Adrenal gland (tissue), 12 donors: ENCODE results near the gene SLC22A25. TPM values are rescaled to one million over a fixed set of nuclear protein-coding genes. Genes with fewer than 3 reads are reported as not detected.
"Not testable (repeated sequence)": the region's sequence is repeated elsewhere in the genome, so short reads cannot be mapped to it uniquely, and the experiment has no call there.

ENCODE experiments used
- DNase-seq, 7 donors: peaks; one replicate each; pipeline ENCODE4 v3.0.0-alpha.2; 2019 to 2020
- H3K27ac ChIP-seq, 5 donors: fragments of 200-600 bp; sonication (generic) in 4 of 5; 1 replicate in 3 of 5; 2 replicates in 2 of 5; pipeline versions ENCODE4 v1.5.1 to v1.8.0; 2016 to 2020; ENCODE audit warnings: mild to moderate bottlenecking in 1 of 5
- H3K27me3 ChIP-seq: fragments of 200-600 bp; 2 replicates; pipeline ENCODE4 v1.8.0; 2021
- H3K36me3 ChIP-seq, 2 donors: fragments of 200-600 bp; replicated peaks in 1 of 2; 1 replicate in 1 of 2; 2 replicates in 1 of 2; pipeline versions ENCODE4 v1.5.1 to v1.8.0; 2018 to 2022
- H3K4me1 ChIP-seq, 2 donors: fragments of 200-600 bp; replicated peaks in 1 of 2; 1 replicate in 1 of 2; 2 replicates in 1 of 2; pipeline versions ENCODE4 v1.5.1 to v1.8.0; 2018 to 2021
- H3K4me3 ChIP-seq, 4 donors: fragments of 200-600 bp; sonication (generic) in 3 of 4; one replicate each; pipeline ENCODE4 v1.5.1; 2016 to 2018
- H3K9me3 ChIP-seq, 3 donors: fragments of 200-600 bp; sonication (generic) in 1 of 3; replicated peaks in 1 of 3; 1 replicate in 2 of 3; 2 replicates in 1 of 3; pipeline versions ENCODE4 v1.5.1 to v1.8.0; 2016 to 2021
- CTCF ChIP-seq, 6 experiments: fragments of 450-650 bp in 4 of 6; fragments of 200-600 bp in 2 of 6; sonication (generic) in 1 of 6; IDR thresholded peaks; 1 replicate in 5 of 6; 2 replicates in 1 of 6; pipeline versions ENCODE4 v1.5.1 to v1.8.0; 2016 to 2021; ENCODE audit warnings: antibody characterized with exemption in 6 of 6, mild to moderate bottlenecking in 2 of 6, moderate library complexity in 1 of 6
- POLR2A ChIP-seq, 2 donors: fragments of 450-650 bp; IDR thresholded peaks; one replicate each; pipeline ENCODE4 v1.6.1; 2017; ENCODE audit warnings: antibody characterized with exemption in 2 of 2, mild to moderate bottlenecking in 2 of 2, moderate library complexity in 1 of 2
- WGBS, 4 donors: extraction: QIAGEN DNeasy Blood & Tissue Kit in 2 of 4; methylation state at CpG; one replicate each; pipeline versions ENCODE4 v1.1.5 to v1.1.7; 2013 to 2017; 5-methylcytosine and 5-hydroxymethylcytosine counted together
- intact Hi-C, 2 donors: fragments of 100-400 bp; cut with DNase I; formaldehyde crosslinking; loops; one replicate each; pipeline versions ENCODE4 v1.14.1 to v1.15.0; 2022 to 2023
- polyA plus RNA-seq, 3 donors: library from polyadenylated mRNA; stranded (reverse); fragments of 200-250 nt in 2 of 3; fragments of 350-450 nt in 1 of 3; fragmentation: Illumina TruSeq in 1 of 3; extraction: RNeasy Lipid Tissue Mini Kit (QIAGEN cat#74804) in 1 of 3; gene quantifications; one replicate each; pipeline ENCODE4 v1.2.3, GENCODE V29; 2013 to 2014
- total RNA-seq, 9 donors: library from RNA; depleted of rRNA in 4 of 9; stranded (reverse); fragments of >200 nt in 4 of 9; fragments of 120-200 nt in 1 of 9; fragmentation: NEBNext Ultra II Directional in 1 of 9; extraction: Animal tissue kit (Norgen Biotek cat#: 25700) in 1 of 9; gene quantifications; one replicate each; pipeline versions ENCODE4 v1.1.0 to v1.2.4, GENCODE V29; 2013 to 2023
- donor health status: healthy with polysubstance abuse.
- donor health status: Bipolar disorder and iron deficiency.
- donor health status: DM: yes; HTN: yes; CAD: no.
- donor health status: DM: no; HTN: no; CAD: no.
- donor health status: DM: no; HTN: no; CAD: no.
- donor health status: DM: yes; HTN: yes; CAD: no.

The SLC22A25 gene
- total and polyA plus RNA-seq, 12 donors: 0.06 to 0.08 TPM; not detected in 10

- intact Hi-C loops: no loop called here
Observed at GRCh38 chr11:63240098-63240497, 3.3 kb downstream of the SLC22A25 start.

GRCh38 chr11:63239254-63239653 lies 4.1 kb downstream of the SLC22A25 start:
- no peaks in the 10 kb centered on the region for H3K4me1 ChIP-seq
- no peaks in the 10 kb centered on the region for H3K36me3 ChIP-seq
- no peak for DNase-seq
- intact Hi-C loops: no loop called here
- no peak overlapping the region for H3K4me3 ChIP-seq
- no peaks in the 10 kb centered on the region for H3K27me3 ChIP-seq
- no peak for TF ChIP-seq CTCF (IDR thresholded peaks at IDR 0.05)
- no peak for TF ChIP-seq POLR2A (IDR thresholded peaks at IDR 0.05)
- no peaks in the 10 kb centered on the region for H3K9me3 ChIP-seq
- no peak overlapping the region for H3K27ac ChIP-seq

More at GRCh38 chr11:63240098-63240497, 3.3 kb downstream of the SLC22A25 start:
- Histone ChIP-seq H3K4me3 (no peak overlapping the region), H3K36me3 (no peaks in the 10 kb centered on the region), H3K27ac (no peak overlapping the region), H3K27me3 (peaks cover 8% of the 10 kb centered on the region), H3K9me3 (no peaks in the 10 kb centered on the region), H3K4me1 (no peaks in the 10 kb centered on the region)
- 39 to 48% (median 40%) methylated on average over 1 of the region's 1 CpG for WGBS, 4 donors
- TF ChIP-seq CTCF (IDR thresholded peaks at IDR 0.05) (no peak), POLR2A (IDR thresholded peaks at IDR 0.05) (no peak)
- no peak for DNase-seq

GRCh38 chr11:63237413-63237812 lies 6.0 kb downstream of the SLC22A25 start:
- intact Hi-C loops: no loop called here
- Histone ChIP-seq H3K27me3 (no peaks in the 10 kb centered on the region), H3K9me3 (no peaks in the 10 kb centered on the region), H3K4me3 (no peak overlapping the region), H3K27ac (no peak overlapping the region), H3K36me3 (no peaks in the 10 kb centered on the region), H3K4me1 (no peaks in the 10 kb centered on the region)
- TF ChIP-seq POLR2A (IDR thresholded peaks at IDR 0.05) (no peak), CTCF (IDR thresholded peaks at IDR 0.05) (no peak)
- DNase-seq: no peak

- intact Hi-C loops, H3K4me3 ChIP-seq, DNase-seq, H3K36me3 ChIP-seq, H3K27ac ChIP-seq, H3K9me3 ChIP-seq, H3K4me1 ChIP-seq, H3K27me3 ChIP-seq: not testable (repeated sequence)
- 78 to 81% (median 81%) methylated on average over 6 to 7 of the region's 8 CpGs for WGBS, 4 donors
Observed at GRCh38 chr11:63235471-63236461, 7.6 kb downstream of the SLC22A25 start.

GRCh38 chr11:63229815-63230214 lies 13.6 kb downstream of the SLC22A25 start:
- no peak for TF ChIP-seq POLR2A (IDR thresholded peaks at IDR 0.05)
- no peak for TF ChIP-seq CTCF (IDR thresholded peaks at IDR 0.05)
- H3K9me3 ChIP-seq: no peaks in the 10 kb centered on the region
- no peaks in the 10 kb centered on the region for H3K36me3 ChIP-seq
- H3K4me1 ChIP-seq: no peaks in the 10 kb centered on the region
- no peaks in the 10 kb centered on the region for H3K27me3 ChIP-seq
- intact Hi-C loops: no loop called here
- DNase-seq: no peak
- no peak overlapping the region for H3K27ac ChIP-seq
- WGBS, 4 donors: 12 to 32% (median 17%) methylated on average over 1 of the region's 1 CpG
- no peak overlapping the region for H3K4me3 ChIP-seq
